Activated CD4-positive, CD25-positive, alpha-beta regulatory T cell treated with anti-CD3 and anti-CD28 coated beads, Interleukin-2, amount 50 U/mL, for 16 hours (primary cell): Measurements from ENCODE around the gene ELMO1.

Source experiments
- DNase-seq: peaks from one replicate; pipeline ENCODE4 v3.0.0-alpha.2; 2020; ENCODE audit warnings: low read depth, low spot score

Gene ELMO1

DNA sequence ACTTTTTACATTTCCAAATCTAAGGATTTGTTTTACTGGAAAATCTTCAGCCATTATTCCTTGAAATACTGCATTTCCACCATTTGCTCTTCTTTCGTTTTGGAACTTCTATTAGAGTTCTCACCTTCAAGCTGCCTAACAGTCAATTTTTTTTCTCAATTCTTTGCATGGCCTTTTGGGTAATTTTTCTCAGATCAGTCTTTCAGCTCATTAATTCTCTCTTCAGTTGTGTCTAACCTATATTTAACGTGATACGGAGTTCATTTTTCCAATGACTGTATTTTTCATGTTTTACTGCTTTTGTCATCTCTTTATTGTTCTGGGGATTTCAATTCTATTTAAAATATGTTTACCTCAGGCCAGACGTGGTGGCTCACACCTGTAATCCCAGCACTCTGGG, 600.7 kb downstream of the ELMO1 start:
- DNase-seq = no peak

GRCh38 chr7:36844374-36844773, 604.3 kb downstream of the ELMO1 start:
- no peak for DNase-seq

- DNase-seq = no peak
These were observed 607.8 kb downstream of the ELMO1 start for GRCh38 chr7:36840904-36841303.

DNA sequence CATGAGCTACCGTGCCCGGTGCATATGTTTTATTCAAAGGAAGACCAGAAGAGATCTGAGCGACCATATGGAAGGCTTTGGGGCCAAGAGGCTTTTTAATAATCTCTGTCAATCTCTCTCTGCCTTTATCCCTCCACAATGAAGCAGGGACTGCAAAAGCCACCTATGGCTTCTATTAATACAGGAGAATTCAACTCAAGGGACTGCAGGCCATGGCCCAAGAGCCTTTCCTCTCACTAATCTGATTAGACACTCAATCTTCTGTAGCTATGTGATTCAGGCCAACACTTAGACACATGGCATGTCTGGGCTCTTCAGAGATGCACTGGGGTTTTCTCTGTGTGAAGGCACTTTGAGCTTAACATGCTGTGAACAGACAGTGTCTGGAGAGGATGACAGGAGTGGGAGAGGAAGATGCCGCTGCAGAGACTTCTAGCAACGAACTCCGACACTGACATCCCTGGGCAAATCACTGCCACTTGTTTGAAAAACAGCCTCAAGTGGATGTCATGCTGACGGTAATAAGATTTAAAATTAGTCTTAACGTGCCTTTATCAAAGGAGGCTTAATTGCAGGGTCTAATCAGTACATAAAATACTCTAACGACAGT, 609.9 kb downstream of the ELMO1 start:
- no peak for DNase-seq

- no peak for DNase-seq
These were observed 617.6 kb downstream of the ELMO1 start for GRCh38 chr7:36831049-36831448.

DNA sequence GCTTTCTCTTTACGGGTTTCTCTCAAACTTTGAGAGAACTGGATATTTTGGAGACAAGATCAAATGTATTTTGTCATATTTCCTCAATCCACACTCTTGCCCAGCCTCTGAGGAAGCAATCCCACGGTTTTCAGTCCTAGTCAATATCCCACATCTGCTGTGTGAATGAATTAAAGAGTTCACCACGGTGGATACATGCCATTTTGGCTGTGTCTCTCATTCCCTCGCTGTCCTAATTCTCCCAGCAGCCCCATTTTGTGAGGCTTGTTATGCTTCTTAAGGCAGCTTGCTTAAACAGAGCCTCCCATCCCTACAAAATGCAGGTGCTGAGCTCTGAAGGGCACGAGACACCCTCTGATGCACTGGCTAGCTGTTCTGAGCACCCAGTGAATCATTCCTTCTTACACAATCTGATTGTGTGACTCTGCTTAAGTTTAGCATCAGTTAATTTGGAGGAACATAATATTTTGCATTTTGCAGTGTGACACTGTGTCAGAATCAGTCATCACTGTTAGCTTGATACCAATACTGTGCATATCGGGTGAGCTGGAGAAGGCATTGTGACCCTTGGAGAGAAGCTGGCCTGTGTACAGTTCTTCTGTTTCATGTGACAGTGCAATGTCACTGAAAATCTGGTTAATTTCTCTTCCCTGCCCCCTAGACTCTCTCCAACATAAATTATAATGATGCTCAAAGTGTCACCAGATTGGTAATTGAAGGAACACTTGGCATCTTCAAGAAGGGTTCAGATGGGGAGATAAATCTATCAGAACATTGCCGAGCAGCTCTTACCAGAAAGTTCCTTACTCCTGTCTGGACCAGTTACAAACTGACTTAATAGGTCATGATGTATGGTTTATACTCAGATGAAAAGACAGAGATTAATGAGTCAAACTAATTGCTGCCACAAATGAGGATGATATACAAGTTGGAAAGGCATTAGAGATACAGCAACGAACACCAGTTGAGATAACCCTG, 620.6 kb downstream of the ELMO1 start:
- DNase-seq = no peak

DNA sequence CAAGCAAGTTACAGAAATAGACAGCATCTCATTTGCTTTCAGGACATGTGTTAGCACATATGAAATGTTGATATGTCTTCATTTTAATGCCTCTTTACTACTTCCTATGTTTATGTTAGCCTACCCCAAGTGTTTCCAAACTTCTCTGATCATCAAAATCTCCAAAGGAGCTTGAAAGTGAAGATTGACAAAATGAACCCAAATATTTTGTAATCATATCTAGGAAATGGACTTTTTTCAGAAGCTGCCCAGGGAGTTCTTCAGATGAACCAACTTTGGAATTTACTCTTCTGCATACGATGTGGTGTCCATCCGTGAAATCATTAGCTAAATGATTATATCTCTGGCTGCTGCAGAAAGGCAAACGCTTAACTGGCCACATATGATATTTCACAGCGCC, 623.2 kb downstream of the ELMO1 start:
- no peak for DNase-seq

GRCh38 chr7:36823353-36823752, 625.3 kb downstream of the ELMO1 start:
- no peak for DNase-seq

- no peak for DNase-seq
These were observed 627.0 kb downstream of the ELMO1 start for GRCh38 chr7:36821617-36822016.

- DNase-seq = no peak
These were observed 628.0 kb downstream of the ELMO1 start for GRCh38 chr7:36820527-36821170.

- DNase-seq = no peak
These were observed 629.0 kb downstream of the ELMO1 start for GRCh38 chr7:36819639-36820038.

- DNase-seq = no peak
These were observed 634.4 kb downstream of the ELMO1 start for GRCh38 chr7:36814311-36814710.

DNA sequence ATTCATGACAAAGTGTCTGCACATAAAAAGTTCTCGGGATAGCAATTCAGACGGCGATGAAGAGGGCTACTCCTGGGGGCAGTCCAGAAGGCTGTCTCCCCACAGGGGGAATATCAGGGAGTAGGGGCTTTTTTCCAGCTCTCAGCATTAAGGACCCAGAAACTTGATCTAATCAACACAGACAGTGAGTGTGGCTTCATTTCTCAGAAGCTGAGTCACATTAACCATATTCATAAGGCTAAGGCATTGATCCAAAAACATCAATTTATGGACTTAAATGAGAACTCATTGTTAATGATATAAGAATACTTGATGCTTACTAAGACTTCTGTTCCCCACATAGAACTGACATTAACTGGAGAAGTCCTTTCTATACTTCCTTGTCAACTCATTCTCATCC, 636.9 kb downstream of the ELMO1 start:
- DNase-seq = no peak

- no peak for DNase-seq
These were observed 638.2 kb downstream of the ELMO1 start for GRCh38 chr7:36810489-36810888.

GRCh38 chr7:36810032-36810431, 638.6 kb downstream of the ELMO1 start:
- DNase-seq = no peak

- DNase-seq = no peak
These were observed 639.2 kb downstream of the ELMO1 start for GRCh38 chr7:36809510-36809909.

DNA sequence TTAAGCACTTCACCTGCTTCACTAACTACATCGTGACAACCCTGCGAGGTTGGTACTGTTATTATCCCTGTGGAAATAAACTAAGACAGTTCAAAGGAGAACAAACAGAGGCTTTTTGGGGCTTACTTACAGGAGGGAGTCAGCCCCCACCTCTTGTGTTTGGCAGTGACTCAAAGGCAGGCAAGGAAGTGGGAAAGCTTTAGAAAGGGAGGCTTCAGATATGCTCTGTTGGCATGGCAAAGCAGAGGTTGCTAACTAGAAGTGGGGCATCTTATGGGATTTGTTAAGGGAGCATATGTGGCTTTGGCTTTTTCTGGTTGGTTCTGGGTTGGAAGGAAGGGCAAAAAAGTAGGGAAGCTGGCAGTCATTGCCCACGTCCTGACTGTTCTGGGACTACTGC, 639.6 kb downstream of the ELMO1 start:
- DNase-seq = no peak

GRCh38 chr7:36806891-36807290, 641.8 kb downstream of the ELMO1 start:
- DNase-seq = no peak
